ENCODE data around the gene MPZL1. TPM values are rescaled to one million over a fixed set of nuclear protein-coding genes. Genes with fewer than 3 reads are reported as not detected.

MPZL1 gene
- total RNA-seq, 1 donor = 358 TPM

- no peak overlapping the region for H3K4me3 ChIP-seq (ENCODE audit: low read depth, low read length)
- DNase-seq (ENCODE audit: low read depth) = no peak
- TF ChIP-seq CTCF (IDR thresholded peaks at IDR 0.05; ENCODE audit: insufficient read depth, low read depth, low read length) = no peak
Measured at GRCh38 chr1:167762061-167762746, 40.4 kb downstream of the MPZL1 start.

DNA sequence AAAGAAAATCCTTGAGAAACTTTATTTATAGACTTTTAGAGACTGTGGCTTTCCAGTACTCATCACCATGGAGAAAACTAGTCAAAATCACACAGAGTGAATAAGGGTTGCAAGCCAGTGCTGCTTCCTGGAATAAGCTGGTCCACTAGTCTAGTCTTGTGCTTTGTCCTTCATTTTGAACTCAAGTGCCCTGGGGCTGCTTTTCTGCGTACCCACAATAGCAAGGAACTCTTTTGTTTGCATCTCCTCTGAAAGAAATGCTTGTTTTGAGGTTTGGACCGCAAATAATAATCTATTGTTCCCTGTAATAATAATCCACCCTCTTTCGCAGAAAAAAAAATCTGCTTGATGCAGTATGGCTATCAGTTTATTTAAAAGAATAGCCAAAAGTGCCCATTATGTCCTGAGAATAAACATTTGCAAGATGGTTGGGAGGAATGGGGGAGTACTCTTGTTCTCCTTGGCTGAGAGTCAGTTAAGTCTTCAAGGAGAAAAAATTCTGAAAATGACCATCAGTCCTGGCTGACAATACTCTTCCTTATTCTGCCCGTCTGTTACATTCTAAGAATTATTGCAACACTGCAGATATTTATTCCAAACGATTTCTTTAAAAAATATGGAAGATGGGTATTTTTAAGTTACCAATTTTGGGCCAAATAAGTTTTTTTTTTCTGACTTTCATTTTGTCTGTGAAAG, 41.9 kb downstream of the MPZL1 start:
- TF ChIP-seq CTCF (IDR thresholded peaks at IDR 0.05; ENCODE audit: insufficient read depth, low read depth, low read length) = no peak
- H3K4me3 ChIP-seq (ENCODE audit: low read depth, low read length) = no peak overlapping the region
- no peak for DNase-seq (ENCODE audit: low read depth)

GRCh38 chr1:167764458-167765330, 42.9 kb downstream of the MPZL1 start:
- H3K4me3 ChIP-seq (ENCODE audit: low read depth, low read length) = no peak overlapping the region
- DNase-seq (ENCODE audit: low read depth) = peak; percentile 40
- TF ChIP-seq CTCF (IDR thresholded peaks at IDR 0.05; ENCODE audit: insufficient read depth, low read depth, low read length) = no peak

DNA sequence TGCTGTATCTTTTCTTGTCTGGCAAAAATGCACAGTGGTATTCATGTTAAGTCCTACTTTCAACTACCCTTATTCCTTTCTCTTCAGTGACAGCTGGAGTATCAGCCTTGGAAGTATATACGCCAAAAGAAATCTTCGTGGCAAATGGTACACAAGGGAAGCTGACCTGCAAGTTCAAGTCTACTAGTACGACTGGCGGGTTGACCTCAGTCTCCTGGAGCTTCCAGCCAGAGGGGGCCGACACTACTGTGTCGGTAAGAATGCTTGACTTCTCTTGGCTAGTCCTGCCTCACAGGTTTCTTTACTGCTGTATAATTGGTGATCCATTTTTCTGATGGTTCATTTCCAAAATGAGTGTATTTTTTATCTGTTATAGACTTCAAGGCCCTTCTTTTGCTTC, 43.7 kb downstream of the MPZL1 start:
- no peak overlapping the region for H3K4me3 ChIP-seq (ENCODE audit: low read depth, low read length)
- no peak for DNase-seq (ENCODE audit: low read depth)
- TF ChIP-seq CTCF (IDR thresholded peaks at IDR 0.05; ENCODE audit: insufficient read depth, low read depth, low read length) = no peak

GRCh38 chr1:167766538-167766937, 44.8 kb downstream of the MPZL1 start:
- TF ChIP-seq CTCF (IDR thresholded peaks at IDR 0.05; ENCODE audit: insufficient read depth, low read depth, low read length) = no peak
- no peak overlapping the region for H3K4me3 ChIP-seq (ENCODE audit: low read depth, low read length)
- DNase-seq (ENCODE audit: low read depth) = no peak

- H3K4me3 ChIP-seq (ENCODE audit: low read depth, low read length) = no peak overlapping the region
- DNase-seq (ENCODE audit: low read depth) = no peak
Measured at GRCh38 chr1:167767761-167768160, 46.0 kb downstream of the MPZL1 start.

More at GRCh38 chr1:167767761-167768160, 46.0 kb downstream of the MPZL1 start:
- TF ChIP-seq CTCF (IDR thresholded peaks at IDR 0.05; ENCODE audit: insufficient read depth, low read depth, low read length) = no peak

All from fibroblast of villous mesenchyme (primary cell).